T-helper 1 cell treated with Interleukin-12 subunit alpha and Interleukin-12 subunit beta and Interleukin-4 antibody, amounts not matched to agents 30 μg/mL and 1 μg/mL, for 36 hours (primary cell): ENCODE measurements around the gene RASGRP1.

Experiments
- H3K27ac Mint-ChIP-seq: one replicate; pipeline ENCODE4 v1.8.0; 2021; ENCODE audit warnings: mild to moderate bottlenecking, mixed read lengths
- H3K27me3 Mint-ChIP-seq: one replicate; pipeline ENCODE4 v1.8.0; 2021; ENCODE audit warnings: low read depth, mixed read lengths
- H3K36me3 Mint-ChIP-seq: one replicate; pipeline ENCODE4 v1.8.0; 2021; ENCODE audit warnings: low read depth, mixed read lengths
- H3K4me1 Mint-ChIP-seq: one replicate; pipeline ENCODE4 v1.8.0; 2021; ENCODE audit warnings: low read depth, mixed read lengths
- H3K4me3 Mint-ChIP-seq: one replicate; pipeline ENCODE4 v1.8.0; 2021; ENCODE audit warnings: mild to moderate bottlenecking, moderate library complexity, mixed read lengths
- H3K9me3 Mint-ChIP-seq: one replicate; pipeline ENCODE4 v1.8.0; 2021; ENCODE audit warnings: mixed read lengths

RASGRP1 gene

GRCh38 chr15:38558372-38559059 lies 6.1 kb downstream of the RASGRP1 start:
- no peaks in the 10 kb centered on the region for H3K27me3 Mint-ChIP-seq
- peak overlapping the region; percentile 93 for H3K4me3 Mint-ChIP-seq
- peak overlapping the region; percentile 89 for H3K27ac Mint-ChIP-seq
- peaks cover 83% of the 10 kb centered on the region for H3K4me1 Mint-ChIP-seq
- H3K36me3 Mint-ChIP-seq = peaks cover 84% of the 10 kb centered on the region
- H3K9me3 Mint-ChIP-seq = no peaks in the 10 kb centered on the region

GRCh38 chr15:38557921-38558320 lies 6.7 kb downstream of the RASGRP1 start:
- H3K27ac Mint-ChIP-seq = peak overlapping the region; percentile 89
- no peaks in the 10 kb centered on the region for H3K9me3 Mint-ChIP-seq
- peak overlapping the region; percentile 93 for H3K4me3 Mint-ChIP-seq
- peaks cover 89% of the 10 kb centered on the region for H3K4me1 Mint-ChIP-seq
- H3K36me3 Mint-ChIP-seq = peaks cover 84% of the 10 kb centered on the region
- H3K27me3 Mint-ChIP-seq = no peaks in the 10 kb centered on the region

GRCh38 chr15:38555686-38556334 lies 8.8 kb downstream of the RASGRP1 start:
- Mint-ChIP-seq H3K4me3 (peak overlapping the region; percentile 38), H3K9me3 (no peaks in the 10 kb centered on the region), H3K27ac (peak overlapping the region; percentile 73), H3K36me3 (peaks cover 80% of the 10 kb centered on the region), H3K4me1 (peaks cover 86% of the 10 kb centered on the region), H3K27me3 (no peaks in the 10 kb centered on the region)

GRCh38 chr15:38554354-38554753 lies 10.3 kb downstream of the RASGRP1 start:
- Mint-ChIP-seq H3K4me1 (peaks cover 77% of the 10 kb centered on the region), H3K27ac (peak overlapping the region; percentile 38), H3K36me3 (peaks cover 72% of the 10 kb centered on the region), H3K9me3 (no peaks in the 10 kb centered on the region), H3K27me3 (no peaks in the 10 kb centered on the region), H3K4me3 (no peak overlapping the region)

GRCh38 chr15:38553071-38553470 lies 11.5 kb downstream of the RASGRP1 start:
- Mint-ChIP-seq H3K9me3 (no peaks in the 10 kb centered on the region), H3K4me3 (peak overlapping the region; percentile 73), H3K27ac (peak overlapping the region; percentile 10), H3K36me3 (peaks cover 71% of the 10 kb centered on the region), H3K4me1 (peaks cover 77% of the 10 kb centered on the region), H3K27me3 (no peaks in the 10 kb centered on the region)

- H3K4me3 Mint-ChIP-seq = peak overlapping the region; percentile 42
- H3K4me1 Mint-ChIP-seq = peaks cover 73% of the 10 kb centered on the region
- H3K36me3 Mint-ChIP-seq = peaks cover 71% of the 10 kb centered on the region
- H3K27me3 Mint-ChIP-seq = no peaks in the 10 kb centered on the region
- H3K27ac Mint-ChIP-seq = peak overlapping the region; percentile 57
- no peaks in the 10 kb centered on the region for H3K9me3 Mint-ChIP-seq
These were observed 12.6 kb downstream of the RASGRP1 start for GRCh38 chr15:38551720-38552648.

- no peak overlapping the region for H3K4me3 Mint-ChIP-seq
- H3K27me3 Mint-ChIP-seq = no peaks in the 10 kb centered on the region
- H3K4me1 Mint-ChIP-seq = peaks cover 68% of the 10 kb centered on the region
- H3K9me3 Mint-ChIP-seq = no peaks in the 10 kb centered on the region
- peak overlapping the region; percentile 1 for H3K27ac Mint-ChIP-seq
- H3K36me3 Mint-ChIP-seq = peaks cover 74% of the 10 kb centered on the region
These were observed 15.4 kb downstream of the RASGRP1 start for GRCh38 chr15:38549222-38549621.

- peak overlapping the region; percentile 16 for H3K27ac Mint-ChIP-seq
- H3K4me3 Mint-ChIP-seq = no peak overlapping the region
- no peaks in the 10 kb centered on the region for H3K9me3 Mint-ChIP-seq
- H3K36me3 Mint-ChIP-seq = peaks cover 70% of the 10 kb centered on the region
- H3K4me1 Mint-ChIP-seq = peaks cover 65% of the 10 kb centered on the region
- H3K27me3 Mint-ChIP-seq = no peaks in the 10 kb centered on the region
These were observed 17.2 kb downstream of the RASGRP1 start for GRCh38 chr15:38547255-38547997.

GRCh38 chr15:38545179-38545578 lies 19.4 kb downstream of the RASGRP1 start:
- H3K27ac Mint-ChIP-seq = peak overlapping the region; percentile 38
- H3K4me3 Mint-ChIP-seq = no peak overlapping the region
- peaks cover 75% of the 10 kb centered on the region for H3K36me3 Mint-ChIP-seq

GRCh38 chr15:38541026-38541425 lies 23.6 kb downstream of the RASGRP1 start:
- Mint-ChIP-seq H3K36me3 (peaks cover 54% of the 10 kb centered on the region), H3K9me3 (no peaks in the 10 kb centered on the region), H3K27ac (no peak overlapping the region), H3K4me1 (peaks cover 80% of the 10 kb centered on the region), H3K4me3 (no peak overlapping the region), H3K27me3 (no peaks in the 10 kb centered on the region)

More at GRCh38 chr15:38545179-38545578, 19.4 kb downstream of the RASGRP1 start:
- H3K9me3 Mint-ChIP-seq = no peaks in the 10 kb centered on the region
- no peaks in the 10 kb centered on the region for H3K27me3 Mint-ChIP-seq
- peaks cover 74% of the 10 kb centered on the region for H3K4me1 Mint-ChIP-seq

GRCh38 chr15:38540510-38540909 lies 24.1 kb downstream of the RASGRP1 start:
- Mint-ChIP-seq H3K4me1 (peaks cover 81% of the 10 kb centered on the region), H3K9me3 (no peaks in the 10 kb centered on the region), H3K27me3 (no peaks in the 10 kb centered on the region), H3K36me3 (peaks cover 55% of the 10 kb centered on the region), H3K27ac (peak overlapping the region; percentile 55), H3K4me3 (peak overlapping the region; percentile 2)

- H3K9me3 Mint-ChIP-seq = no peaks in the 10 kb centered on the region
- peaks cover 56% of the 10 kb centered on the region for H3K36me3 Mint-ChIP-seq
- H3K4me3 Mint-ChIP-seq = peak overlapping the region; percentile 1
- H3K4me1 Mint-ChIP-seq = peaks cover 81% of the 10 kb centered on the region
- H3K27ac Mint-ChIP-seq = peak overlapping the region; percentile 71
- no peaks in the 10 kb centered on the region for H3K27me3 Mint-ChIP-seq
These were observed 25.6 kb downstream of the RASGRP1 start for GRCh38 chr15:38539008-38539343.

- peak overlapping the region; percentile 71 for H3K27ac Mint-ChIP-seq
These were observed 26.1 kb downstream of the RASGRP1 start for GRCh38 chr15:38538328-38539007.

More at GRCh38 chr15:38538328-38539007, 26.1 kb downstream of the RASGRP1 start:
- H3K4me1 Mint-ChIP-seq = peaks cover 81% of the 10 kb centered on the region
- peak overlapping the region; percentile 41 for H3K4me3 Mint-ChIP-seq
- no peaks in the 10 kb centered on the region for H3K9me3 Mint-ChIP-seq
- H3K36me3 Mint-ChIP-seq = peaks cover 57% of the 10 kb centered on the region
- H3K27me3 Mint-ChIP-seq = no peaks in the 10 kb centered on the region
